Measurements from ENCODE around the gene RBM20.

The RBM20 gene

GRCh38 chr10:110695539-110695886 is 51.4 kb downstream of the RBM20 start:
- Histone ChIP-seq H3K4me1 (ENCODE audit: insufficient read depth, insufficient read length) (no peaks in the 10 kb centered on the region), H3K9me3 (ENCODE audit: insufficient read depth, low read length) (0 out of 2 replicates have a peak, but pooled peaks cover 9% of the 10 kb centered on the region), H3K27me3 (ENCODE audit: insufficient read depth, insufficient read length) (no peaks in the 10 kb centered on the region), H3K4me3 (ENCODE audit: insufficient read length, low read depth) (no peak overlapping the region), H3K36me3 (ENCODE audit: insufficient read depth, insufficient read length, low read length) (no peaks in the 10 kb centered on the region), H3K9ac (ENCODE audit: insufficient read length, low read depth) (no peak overlapping the region)
- TF ChIP-seq YY1 (IDR thresholded peaks at IDR 0.05; ENCODE audit: insufficient read depth, insufficient read length) (no peak), ZNF274 (IDR thresholded peaks at IDR 0.05; ENCODE audit: low read depth, low read length) (no peak), SUZ12 (IDR thresholded peaks at IDR 0.05; ENCODE audit: extremely low read depth, insufficient read depth, insufficient read length) (no peak)
- no peak for DNase-seq (ENCODE audit: low read depth, low spot score)

DNA sequence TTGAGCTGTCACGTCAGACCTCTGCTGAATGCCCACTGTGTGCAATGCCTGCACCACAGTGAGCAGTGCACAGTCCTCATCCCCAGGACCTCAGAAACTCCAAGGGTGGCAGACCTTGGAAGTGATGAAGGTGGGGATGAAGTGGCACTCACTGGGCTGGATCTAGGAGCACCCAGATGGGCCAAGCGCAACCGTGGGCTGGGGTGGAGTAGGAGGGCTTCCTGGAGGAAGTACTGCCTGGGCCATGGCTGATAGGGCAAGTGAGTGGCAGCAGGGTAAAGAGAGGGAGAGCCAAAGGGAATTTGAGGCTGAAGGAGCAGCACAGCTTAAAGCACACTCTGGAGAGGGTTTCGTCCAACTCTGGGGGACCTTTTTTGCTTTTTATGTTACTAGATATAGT is 52.3 kb downstream of the RBM20 start:
- TF ChIP-seq ZNF274 (IDR thresholded peaks at IDR 0.05; ENCODE audit: low read depth, low read length) (no peak), SUZ12 (IDR thresholded peaks at IDR 0.05; ENCODE audit: extremely low read depth, insufficient read depth, insufficient read length) (no peak)
- H3K36me3 ChIP-seq (ENCODE audit: insufficient read depth, insufficient read length, low read length), result no peaks in the 10 kb centered on the region
- H3K27me3 ChIP-seq (ENCODE audit: insufficient read depth, insufficient read length), result no peaks in the 10 kb centered on the region
- DNase-seq (ENCODE audit: low read depth, low spot score), result no peak
- no peak overlapping the region for H3K4me3 ChIP-seq (ENCODE audit: insufficient read length, low read depth)
- H3K4me1 ChIP-seq (ENCODE audit: insufficient read depth, insufficient read length), result no peaks in the 10 kb centered on the region
- 0 out of 2 replicates have a peak, but pooled peaks cover 9% of the 10 kb centered on the region for H3K9me3 ChIP-seq (ENCODE audit: insufficient read depth, low read length)
- H3K9ac ChIP-seq (ENCODE audit: insufficient read length, low read depth), result no peak overlapping the region

- TF ChIP-seq YY1 (IDR thresholded peaks at IDR 0.05; ENCODE audit: insufficient read depth, insufficient read length) (no peak), ZNF274 (IDR thresholded peaks at IDR 0.05; ENCODE audit: low read depth, low read length) (no peak), SUZ12 (IDR thresholded peaks at IDR 0.05; ENCODE audit: extremely low read depth, insufficient read depth, insufficient read length) (no peak)
- H3K4me1 ChIP-seq (ENCODE audit: insufficient read depth, insufficient read length), result peaks cover 3% of the 10 kb centered on the region
- H3K4me3 ChIP-seq (ENCODE audit: insufficient read length, low read depth), result no peak overlapping the region
- H3K9me3 ChIP-seq (ENCODE audit: insufficient read depth, low read length), result 0 out of 2 replicates have a peak, but pooled peaks cover 2% of the 10 kb centered on the region
- no peaks in the 10 kb centered on the region for H3K36me3 ChIP-seq (ENCODE audit: insufficient read depth, insufficient read length, low read length)
- H3K9ac ChIP-seq (ENCODE audit: insufficient read length, low read depth), result no peak overlapping the region
- DNase-seq (ENCODE audit: low read depth, low spot score), result no peak
- no peaks in the 10 kb centered on the region for H3K27me3 ChIP-seq (ENCODE audit: insufficient read depth, insufficient read length)
Observed at GRCh38 chr10:110698340-110698739, 54.2 kb downstream of the RBM20 start.

DNA sequence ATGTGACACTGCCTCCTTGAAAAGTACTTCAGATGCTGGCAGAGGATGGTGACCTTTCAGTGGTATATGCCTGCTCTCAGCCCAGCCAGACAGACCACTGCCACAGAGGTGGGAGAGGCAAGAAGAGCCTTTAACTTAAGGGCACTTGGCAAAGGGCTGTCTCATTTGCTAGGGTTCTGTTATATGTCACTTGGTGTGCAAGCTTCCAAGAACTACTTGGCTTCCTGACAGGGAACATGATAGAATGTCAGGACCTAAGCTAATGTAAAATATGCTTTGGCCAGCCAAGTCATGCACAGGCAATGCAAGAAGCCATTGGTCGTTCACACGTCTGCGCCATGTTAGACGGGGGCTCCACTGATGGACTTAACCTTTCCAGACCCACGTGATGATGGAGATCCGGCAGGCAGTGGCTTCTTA is 54.7 kb downstream of the RBM20 start:
- Histone ChIP-seq H3K9me3 (ENCODE audit: insufficient read depth, low read length) (no peaks in the 10 kb centered on the region), H3K4me1 (ENCODE audit: insufficient read depth, insufficient read length) (peaks cover 3% of the 10 kb centered on the region), H3K27me3 (ENCODE audit: insufficient read depth, insufficient read length) (no peaks in the 10 kb centered on the region), H3K4me3 (ENCODE audit: insufficient read length, low read depth) (no peak overlapping the region), H3K9ac (ENCODE audit: insufficient read length, low read depth) (no peak overlapping the region), H3K36me3 (ENCODE audit: insufficient read depth, insufficient read length, low read length) (no peaks in the 10 kb centered on the region)
- TF ChIP-seq SUZ12 (IDR thresholded peaks at IDR 0.05; ENCODE audit: extremely low read depth, insufficient read depth, insufficient read length) (no peak), ZNF274 (IDR thresholded peaks at IDR 0.05; ENCODE audit: low read depth, low read length) (no peak), YY1 (IDR thresholded peaks at IDR 0.05; ENCODE audit: insufficient read depth, insufficient read length) (no peak)
- DNase-seq (ENCODE audit: low read depth, low spot score), result no peak

DNA sequence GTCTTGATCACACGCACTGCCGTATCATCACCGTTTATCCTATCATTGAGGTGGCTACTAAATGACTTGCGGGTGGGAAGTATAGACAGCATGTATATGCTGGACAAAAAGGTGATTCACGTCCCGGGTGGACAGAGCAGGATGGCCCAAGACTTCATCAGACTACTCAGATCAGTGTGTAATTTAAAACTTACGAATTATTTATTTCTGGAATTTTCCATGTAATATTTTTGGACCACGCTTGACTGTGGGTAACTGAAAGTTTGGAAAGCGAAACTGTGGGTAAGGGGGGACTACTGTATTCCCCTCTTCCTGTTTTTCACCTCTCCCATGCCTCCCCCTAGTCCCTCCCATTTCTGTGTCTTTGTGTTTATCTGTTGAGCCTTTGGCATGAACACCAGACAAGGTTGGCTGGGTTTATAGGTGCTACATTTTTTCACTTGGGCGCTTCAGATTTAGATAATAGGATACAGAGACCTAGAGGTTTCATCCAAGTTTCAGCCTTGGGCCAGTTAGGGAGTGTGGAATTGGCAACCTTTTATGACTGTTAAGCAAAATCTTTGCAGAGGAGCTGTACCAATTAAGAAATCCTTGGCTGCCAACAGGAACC is 55.8 kb downstream of the RBM20 start:
- no peak for DNase-seq (ENCODE audit: low read depth, low spot score)

GRCh38 chr10:110700947-110701616 is 56.9 kb downstream of the RBM20 start:
- no peaks in the 10 kb centered on the region for H3K36me3 ChIP-seq (ENCODE audit: insufficient read depth, insufficient read length, low read length)
- no peaks in the 10 kb centered on the region for H3K27me3 ChIP-seq (ENCODE audit: insufficient read depth, insufficient read length)
- H3K9me3 ChIP-seq (ENCODE audit: insufficient read depth, low read length), result no peaks in the 10 kb centered on the region; the same call in 1 of the 2 replicates
- H3K4me3 ChIP-seq (ENCODE audit: insufficient read length, low read depth), result no peak overlapping the region
- TF ChIP-seq SUZ12 (IDR thresholded peaks at IDR 0.05; ENCODE audit: extremely low read depth, insufficient read depth, insufficient read length) (no peak), ZNF274 (IDR thresholded peaks at IDR 0.05; ENCODE audit: low read depth, low read length) (no peak)
- no peak overlapping the region for H3K9ac ChIP-seq (ENCODE audit: insufficient read length, low read depth)
- no peak for DNase-seq (ENCODE audit: low read depth, low spot score)
- H3K4me1 ChIP-seq (ENCODE audit: insufficient read depth, insufficient read length), result peaks cover 3% of the 10 kb centered on the region

More for the DNA sequence above, 55.8 kb downstream of the RBM20 start:
- H3K9me3 ChIP-seq (ENCODE audit: insufficient read depth, low read length), result no peaks in the 10 kb centered on the region; the same call in 1 of the 2 replicates
- no peaks in the 10 kb centered on the region for H3K27me3 ChIP-seq (ENCODE audit: insufficient read depth, insufficient read length)
- H3K4me1 ChIP-seq (ENCODE audit: insufficient read depth, insufficient read length), result peaks cover 3% of the 10 kb centered on the region
- TF ChIP-seq ZNF274 (IDR thresholded peaks at IDR 0.05; ENCODE audit: low read depth, low read length), result no peak
- no peak for TF ChIP-seq YY1 (IDR thresholded peaks at IDR 0.05; ENCODE audit: insufficient read depth, insufficient read length)
- no peak for TF ChIP-seq SUZ12 (IDR thresholded peaks at IDR 0.05; ENCODE audit: extremely low read depth, insufficient read depth, insufficient read length)
- H3K4me3 ChIP-seq (ENCODE audit: insufficient read length, low read depth), result no peak overlapping the region
- H3K9ac ChIP-seq (ENCODE audit: insufficient read length, low read depth), result no peak overlapping the region
- no peaks in the 10 kb centered on the region for H3K36me3 ChIP-seq (ENCODE audit: insufficient read depth, insufficient read length, low read length)

DNA sequence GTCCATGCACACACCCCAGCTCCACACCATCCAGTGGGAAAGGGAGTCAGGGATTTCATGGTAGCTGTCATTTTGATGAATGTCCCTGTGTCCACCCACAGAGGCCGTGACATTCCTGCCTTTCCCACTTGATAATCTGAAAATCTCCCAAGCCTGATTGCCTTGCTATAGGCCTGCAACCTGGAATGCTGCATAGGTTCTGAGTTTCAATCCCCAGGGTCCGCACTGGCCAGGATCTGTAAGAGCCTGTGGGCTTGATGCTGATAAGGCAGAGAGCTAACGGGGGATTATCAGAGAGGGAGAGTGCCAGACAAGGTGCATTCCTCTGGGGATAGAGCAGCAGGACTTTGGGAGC is 57.5 kb downstream of the RBM20 start:
- no peaks in the 10 kb centered on the region; the same call in 1 of the 2 replicates for H3K9me3 ChIP-seq (ENCODE audit: insufficient read depth, low read length)
- DNase-seq (ENCODE audit: low read depth, low spot score), result peak; percentile 28
- H3K36me3 ChIP-seq (ENCODE audit: insufficient read depth, insufficient read length, low read length), result no peaks in the 10 kb centered on the region
- no peak overlapping the region for H3K9ac ChIP-seq (ENCODE audit: insufficient read length, low read depth)
- no peak overlapping the region for H3K4me3 ChIP-seq (ENCODE audit: insufficient read length, low read depth)
- peaks cover 3% of the 10 kb centered on the region for H3K4me1 ChIP-seq (ENCODE audit: insufficient read depth, insufficient read length)
- TF ChIP-seq ZNF274 (IDR thresholded peaks at IDR 0.05; ENCODE audit: low read depth, low read length) (no peak), YY1 (IDR thresholded peaks at IDR 0.05; ENCODE audit: insufficient read depth, insufficient read length) (no peak), SUZ12 (IDR thresholded peaks at IDR 0.05; ENCODE audit: extremely low read depth, insufficient read depth, insufficient read length) (no peak)
- H3K27me3 ChIP-seq (ENCODE audit: insufficient read depth, insufficient read length), result no peaks in the 10 kb centered on the region

Measured in NT2/D1 (cell line).